Panc1 (cell line): Measurements from ENCODE around the gene DIAPH1.

Experiments used
- POLR2AphosphoS5 ChIP-seq: IDR thresholded peaks from 2 replicates; pipeline ENCODE4 v1.6.1; 2012; ENCODE audit warnings: mild to moderate bottlenecking, low read depth, low read length, moderate library complexity
- REST ChIP-seq, 2 experiments: IDR thresholded peaks; 2 replicates each; pipeline ENCODE4 v1.6.1; 2011 to 2012; ENCODE audit warnings: low read depth in 2 of 2, control low read depth in 1 of 2, low read length in 1 of 2, mild to moderate bottlenecking in 1 of 2, moderate library complexity in 1 of 2; ENCODE audit not compliant: insufficient read depth in 1 of 2
- SIN3A ChIP-seq: IDR thresholded peaks from 2 replicates; pipeline ENCODE4 v1.6.1; 2012; ENCODE audit warnings: low read depth, mild to moderate bottlenecking, low read length, moderate library complexity, borderline replicate concordance; ENCODE audit not compliant: insufficient read depth
- TCF7L2 ChIP-seq: IDR thresholded peaks from 2 replicates; pipeline ENCODE4 v1.6.1; 2011; ENCODE audit warnings: mild to moderate bottlenecking, low read depth, low read length, inconsistent platforms
- TF ChIP-seq, protein P1 (sequence below): fragments of 450-650 bp; IDR thresholded peaks from 2 replicates; pipeline ENCODE4 v1.5.1; 2017; ENCODE audit warnings: mild to moderate bottlenecking

GRCh38 chr5:141596867-141597266 is 21.9 kb downstream of the DIAPH1 start:
- no peak for TF ChIP-seq SIN3A
- TF ChIP-seq, protein P1, sequence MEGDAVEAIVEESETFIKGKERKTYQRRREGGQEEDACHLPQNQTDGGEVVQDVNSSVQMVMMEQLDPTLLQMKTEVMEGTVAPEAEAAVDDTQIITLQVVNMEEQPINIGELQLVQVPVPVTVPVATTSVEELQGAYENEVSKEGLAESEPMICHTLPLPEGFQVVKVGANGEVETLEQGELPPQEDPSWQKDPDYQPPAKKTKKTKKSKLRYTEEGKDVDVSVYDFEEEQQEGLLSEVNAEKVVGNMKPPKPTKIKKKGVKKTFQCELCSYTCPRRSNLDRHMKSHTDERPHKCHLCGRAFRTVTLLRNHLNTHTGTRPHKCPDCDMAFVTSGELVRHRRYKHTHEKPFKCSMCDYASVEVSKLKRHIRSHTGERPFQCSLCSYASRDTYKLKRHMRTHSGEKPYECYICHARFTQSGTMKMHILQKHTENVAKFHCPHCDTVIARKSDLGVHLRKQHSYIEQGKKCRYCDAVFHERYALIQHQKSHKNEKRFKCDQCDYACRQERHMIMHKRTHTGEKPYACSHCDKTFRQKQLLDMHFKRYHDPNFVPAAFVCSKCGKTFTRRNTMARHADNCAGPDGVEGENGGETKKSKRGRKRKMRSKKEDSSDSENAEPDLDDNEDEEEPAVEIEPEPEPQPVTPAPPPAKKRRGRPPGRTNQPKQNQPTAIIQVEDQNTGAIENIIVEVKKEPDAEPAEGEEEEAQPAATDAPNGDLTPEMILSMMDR = no peak
- no peak for TF ChIP-seq REST (IDR thresholded peaks at IDR 0.05; ENCODE audit: insufficient read depth in 1 of 2, low read depth in 2 of 2, low read length in 1 of 2)
- no peak for TF ChIP-seq POLR2AphosphoS5
- no peak for TF ChIP-seq TCF7L2
